ENCODE data around the gene SLC16A11.

The SLC16A11 gene

DNA sequence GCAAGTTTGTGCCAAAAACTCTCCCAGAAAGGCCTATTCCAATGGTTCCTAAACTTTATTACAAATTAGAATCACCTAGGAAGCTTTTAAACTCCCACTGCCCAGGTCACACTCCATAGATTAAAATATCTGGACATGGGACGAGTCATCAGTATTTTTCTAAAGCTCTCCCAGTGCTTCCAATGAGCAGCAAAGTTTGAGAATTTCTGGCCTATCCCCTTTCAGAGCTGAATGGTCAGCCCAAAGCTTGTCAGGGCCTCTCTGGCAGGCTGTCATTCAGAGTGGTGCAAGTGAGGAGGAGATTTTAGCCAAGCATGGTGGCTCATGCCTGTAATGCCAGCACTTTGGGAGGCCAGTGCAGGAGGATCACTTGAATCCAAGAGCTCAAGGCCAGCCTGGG lies 18.6 kb downstream of the SLC16A11 start:
- no peak for DNase-seq (ENCODE audit: low read depth)

DNA sequence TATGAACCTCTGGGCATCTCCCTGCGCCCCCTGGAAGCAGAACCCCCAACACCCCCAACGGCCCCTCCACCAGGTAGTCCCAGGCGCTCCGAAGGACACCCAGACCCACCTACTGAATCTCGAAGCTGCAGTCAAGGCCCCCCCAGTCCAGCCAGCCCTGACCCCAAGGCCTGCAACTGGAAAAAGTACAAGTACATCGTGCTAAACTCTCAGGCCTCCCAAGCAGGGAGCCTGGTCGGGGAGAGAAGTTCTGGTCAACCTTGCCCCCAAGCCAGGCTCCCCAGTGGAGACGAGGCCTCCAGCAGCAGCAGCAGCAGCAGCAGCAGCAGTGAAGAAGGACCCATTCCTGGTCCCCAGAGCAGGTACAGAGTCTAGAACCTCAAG lies 19.5 kb downstream of the SLC16A11 start:
- DNase-seq (ENCODE audit: low read depth): no peak

DNA sequence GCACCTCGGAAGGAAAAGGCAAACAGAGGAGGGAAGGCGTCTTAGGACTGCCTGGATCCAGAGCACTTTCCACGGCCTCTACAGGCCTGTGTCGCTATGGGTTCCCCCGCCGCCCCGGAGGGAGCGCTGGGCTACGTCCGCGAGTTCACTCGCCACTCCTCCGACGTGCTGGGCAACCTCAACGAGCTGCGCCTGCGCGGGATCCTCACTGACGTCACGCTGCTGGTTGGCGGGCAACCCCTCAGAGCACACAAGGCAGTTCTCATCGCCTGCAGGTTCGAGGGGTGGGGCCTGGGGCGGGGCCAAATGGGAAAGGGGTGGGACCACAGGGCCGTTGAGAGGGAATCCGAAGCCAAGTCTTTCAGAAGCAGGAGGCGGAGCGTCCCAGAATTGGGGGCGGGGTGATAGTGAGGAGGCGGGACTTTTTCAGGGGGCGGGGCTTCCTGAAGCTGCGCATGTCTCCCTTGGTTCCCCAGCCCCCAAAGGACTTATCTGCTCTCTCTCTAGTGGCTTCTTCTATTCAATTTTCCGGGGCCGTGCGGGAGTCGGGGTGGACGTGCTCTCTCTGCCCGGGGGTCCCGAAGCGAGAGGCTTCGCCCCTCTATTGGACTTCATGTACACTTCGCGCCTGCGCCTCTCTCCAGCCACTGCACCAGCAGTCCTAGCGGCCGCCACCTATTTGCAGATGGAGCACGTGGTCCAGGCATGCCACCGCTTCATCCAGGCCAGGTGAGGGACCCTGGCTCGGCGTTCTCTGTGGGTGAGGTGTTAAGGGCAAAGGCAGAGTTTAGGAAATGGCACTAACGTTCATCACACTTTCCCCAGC lies 20.1 kb downstream of the SLC16A11 start:
- peak; percentile 89 for DNase-seq (ENCODE audit: low read depth)

GRCh38 chr17:7022781-7023571 lies 20.9 kb downstream of the SLC16A11 start, which contains the start of gene BCL6B:
Gene BCL6B, plus strand, starts transcription at chr17:7023050. Its CDS starts 622 bp downstream, at chr17:7023672.
- DNase-seq (ENCODE audit: low read depth): no peak

GRCh38 chr17:7021993-7022778 lies 21.7 kb downstream of the SLC16A11 start:
- DNase-seq (ENCODE audit: low read depth): peak; percentile 72

DNA sequence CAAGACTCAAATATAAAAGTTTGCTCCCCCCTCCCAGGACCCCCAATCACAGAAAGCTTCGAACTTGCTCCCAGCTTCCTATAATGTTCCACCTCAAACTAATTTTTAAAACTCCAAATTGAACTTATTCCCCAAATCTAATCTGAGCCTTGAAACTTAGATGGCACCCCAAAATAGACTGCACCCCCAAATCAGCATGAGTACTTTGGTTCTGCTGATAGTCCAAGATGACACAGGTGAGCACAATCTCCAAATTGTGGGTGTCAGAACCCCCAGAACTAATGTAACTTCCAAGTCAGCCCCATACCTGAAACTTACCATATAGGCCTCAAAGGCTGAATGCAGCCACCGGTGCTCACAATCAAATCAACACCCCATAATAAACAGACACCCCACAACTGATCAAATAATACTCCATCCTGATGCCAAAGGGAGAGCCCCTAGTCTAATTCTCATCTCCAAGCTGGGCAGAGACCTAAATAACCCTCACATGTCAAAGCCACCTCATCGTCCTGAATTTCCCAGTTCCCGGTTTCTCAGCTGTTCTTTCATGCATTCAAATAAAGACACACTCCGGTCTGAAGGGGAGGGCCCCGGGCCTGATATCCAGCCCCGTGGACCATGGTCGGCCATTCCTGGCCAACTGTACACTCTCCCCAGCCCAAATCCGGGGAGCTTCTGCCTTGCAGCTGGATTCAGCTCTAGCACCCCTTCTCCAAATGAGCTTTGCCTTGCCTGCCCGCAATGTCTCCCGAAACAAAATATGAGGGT lies 22.8 kb downstream of the SLC16A11 start:
- DNase-seq (ENCODE audit: low read depth): no peak

GRCh38 chr17:7019839-7020519 lies 23.9 kb downstream of the SLC16A11 start:
- DNase-seq (ENCODE audit: low read depth): no peak

DNA sequence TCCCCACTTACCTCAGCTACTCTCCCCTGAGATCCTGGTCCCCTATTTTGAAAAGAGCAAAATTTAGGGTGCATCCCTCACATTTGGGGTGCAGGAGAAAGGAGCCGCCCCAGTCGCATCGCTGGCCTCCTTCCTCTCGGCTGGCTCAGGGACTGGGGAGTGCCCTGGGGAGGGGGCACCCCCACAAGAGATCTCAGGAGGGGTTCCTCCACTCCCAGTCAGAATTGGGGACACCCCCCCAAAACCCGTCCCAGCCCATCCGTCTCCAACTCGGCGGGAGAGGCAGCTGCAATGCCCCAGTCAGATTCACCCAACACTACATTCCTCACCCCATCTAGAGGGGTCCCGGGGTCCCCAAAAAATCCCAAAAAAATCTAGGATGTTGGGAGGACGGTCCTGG lies 24.5 kb downstream of the SLC16A11 start:
- no peak for DNase-seq (ENCODE audit: low read depth)

- no peak for DNase-seq (ENCODE audit: low read depth)
These were observed 25.4 kb downstream of the SLC16A11 start for GRCh38 chr17:7018331-7018964.

- DNase-seq (ENCODE audit: low read depth): no peak
These were observed 26.1 kb downstream of the SLC16A11 start for GRCh38 chr17:7017827-7018200.

DNA sequence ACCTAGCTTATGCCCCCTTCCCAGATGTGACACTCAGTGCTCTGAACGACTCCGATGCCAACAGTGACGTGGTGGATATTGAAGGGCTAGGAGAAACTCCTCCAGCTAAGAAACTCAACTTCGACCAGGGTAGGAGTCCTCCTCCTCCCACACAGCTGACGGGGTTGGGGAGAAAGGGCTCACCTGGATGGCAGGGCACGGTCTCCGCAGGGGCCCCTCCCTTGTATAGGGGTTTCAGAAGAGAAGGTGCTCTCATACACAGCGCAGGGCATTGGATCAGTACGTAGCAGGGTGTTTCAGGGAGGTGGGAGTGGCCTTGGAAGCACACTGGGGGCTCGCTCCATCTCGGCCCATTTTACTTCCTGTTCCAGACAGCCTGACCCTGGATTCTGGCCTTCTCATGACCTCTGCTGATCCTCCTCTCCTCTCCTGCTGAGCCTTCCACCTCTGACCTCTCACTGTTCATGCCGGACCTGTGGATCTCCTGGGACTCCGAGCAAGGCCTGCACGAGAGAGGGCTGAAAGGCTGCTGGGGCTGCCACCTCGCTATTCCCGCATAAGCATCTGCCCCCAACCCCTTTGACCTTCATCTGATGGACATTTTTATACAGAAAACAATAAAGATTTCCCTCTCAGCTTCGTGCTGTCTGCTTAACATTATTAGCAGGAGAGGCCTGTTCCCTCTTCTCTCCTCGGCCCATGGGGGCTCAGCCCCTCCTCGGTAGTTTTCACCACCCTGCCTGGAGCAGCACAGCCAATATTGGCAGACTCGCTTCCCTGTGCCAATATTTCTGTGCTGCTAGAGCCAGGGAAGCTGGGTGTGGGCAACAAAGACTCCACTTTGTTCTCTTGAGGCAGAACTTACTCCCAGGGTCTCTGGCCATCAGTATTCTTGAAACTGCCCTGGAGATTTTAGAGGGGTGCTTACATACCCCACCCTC lies 26.7 kb downstream of the SLC16A11 start:
- DNase-seq (ENCODE audit: low read depth): no peak

GRCh38 chr17:7016418-7016817 lies 27.5 kb downstream of the SLC16A11 start:
- no peak for DNase-seq (ENCODE audit: low read depth)

- DNase-seq (ENCODE audit: low read depth): peak; percentile 72
These were observed 28.6 kb downstream of the SLC16A11 start for GRCh38 chr17:7014995-7015958.

DNA sequence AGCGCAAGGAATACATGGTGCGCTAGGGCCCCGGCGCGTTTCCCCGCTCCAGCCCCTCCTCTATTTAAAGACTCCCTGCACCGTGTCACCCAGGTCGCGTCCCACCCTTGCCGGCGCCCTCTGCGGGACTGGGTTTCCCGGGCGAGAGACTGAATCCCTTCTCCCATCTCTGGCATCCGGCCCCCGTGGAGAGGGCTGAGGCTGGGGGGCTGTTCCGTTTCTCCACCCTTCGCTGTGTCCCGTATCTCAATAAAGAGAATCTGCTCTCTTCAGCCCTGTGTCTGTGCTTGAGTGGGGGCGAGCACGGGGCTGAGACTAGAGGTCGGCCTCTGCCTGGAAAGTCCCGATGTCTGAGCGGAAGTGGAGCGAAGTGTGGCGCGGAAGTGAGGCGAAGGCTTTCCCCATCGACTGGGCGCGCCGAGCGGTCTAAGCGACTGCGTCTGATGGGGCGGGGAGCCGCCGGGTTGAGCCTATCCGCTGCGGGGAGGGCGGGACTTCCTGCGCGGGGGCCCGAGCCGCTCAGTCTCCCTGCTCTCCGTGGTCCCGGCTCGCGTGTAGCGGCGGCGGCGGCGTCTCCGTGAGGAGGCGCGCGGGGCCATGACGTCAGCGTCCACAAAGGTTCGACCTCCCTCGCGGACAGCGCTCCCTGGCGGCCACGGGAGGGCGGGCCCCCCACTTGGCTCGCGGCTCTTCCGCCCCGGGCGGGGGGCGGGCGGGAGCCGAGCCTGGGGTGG lies 29.5 kb downstream of the SLC16A11 start:
- peak; percentile 96 for DNase-seq (ENCODE audit: low read depth)

- DNase-seq (ENCODE audit: low read depth): no peak
These were observed 32.0 kb downstream of the SLC16A11 start for GRCh38 chr17:7011942-7012254.

DNA sequence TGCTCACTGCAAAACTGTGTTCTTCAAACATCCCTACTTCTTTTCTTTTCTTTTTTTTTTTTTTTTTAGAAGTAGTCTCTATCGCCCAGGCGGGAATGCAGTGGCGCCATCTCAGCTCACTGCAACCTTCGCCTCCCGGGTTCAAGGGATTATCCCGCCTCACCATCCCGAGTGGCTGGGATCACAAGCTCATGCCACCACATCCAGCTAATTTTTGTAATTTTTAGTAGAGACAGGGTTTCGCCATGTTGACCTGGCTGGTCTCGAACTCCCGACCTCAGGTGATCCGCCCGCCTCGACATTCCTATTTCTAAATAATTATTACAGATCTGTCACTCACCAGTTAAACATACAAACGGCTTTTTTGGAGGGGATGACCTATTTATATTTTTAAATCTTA lies 32.5 kb downstream of the SLC16A11 start:
- DNase-seq (ENCODE audit: low read depth): no peak

- DNase-seq (ENCODE audit: low read depth): no peak
These were observed 33.4 kb downstream of the SLC16A11 start for GRCh38 chr17:7010523-7010922.

- DNase-seq (ENCODE audit: low read depth): no peak
These were observed 36.7 kb downstream of the SLC16A11 start for GRCh38 chr17:7007143-7007542.
